Activated T-helper 17 cell treated with anti-CD3 and anti-CD28 coated beads, Interleukin-2, amount 50 U/mL, for 72 hours (primary cell): ENCODE measurements around the gene RHBDD2. TPM values are rescaled to one million over a fixed set of nuclear protein-coding genes. Genes with fewer than 3 reads are reported as not detected.
A peak's percentile ranks its signal among the peaks of the same experiment; 100 is the strongest.
"Not testable (repeated sequence)": the region's sequence is repeated elsewhere in the genome, so short reads cannot be mapped to it uniquely, and the experiment has no call there.

Source experiments
- ATAC-seq: fragments of 150-1000 bp; cut with Tn5 transposase; replicated peaks from 2 replicates; pipeline ENCODE4 v1.10.0; 2021; ENCODE audit warnings: mild to moderate bottlenecking, moderate library complexity
- H3K27ac Mint-ChIP-seq: one replicate; pipeline ENCODE4 v1.8.0; 2022; ENCODE audit warnings: mixed read lengths
- H3K27me3 Mint-ChIP-seq: one replicate; pipeline ENCODE4 v1.8.0; 2022; ENCODE audit warnings: mixed read lengths
- H3K36me3 Mint-ChIP-seq: one replicate; pipeline ENCODE4 v1.8.0; 2022; ENCODE audit warnings: low read depth, mild to moderate bottlenecking, mixed read lengths
- H3K4me1 Mint-ChIP-seq: one replicate; pipeline ENCODE4 v1.8.0; 2022; ENCODE audit warnings: mixed read lengths
- H3K4me3 Mint-ChIP-seq: one replicate; pipeline ENCODE4 v1.8.0; 2022; ENCODE audit warnings: mild to moderate bottlenecking, mixed read lengths
- H3K9me3 Mint-ChIP-seq: one replicate; pipeline ENCODE4 v1.8.0; 2022; ENCODE audit warnings: mixed read lengths
- total RNA-seq, 2 donors: library from RNA; stranded (reverse); gene quantifications; one replicate each; pipeline ENCODE4 v1.2.3, GENCODE V29; 2022

RHBDD2 gene
- total RNA-seq, 2 donors from 2014 or later, result 16.5 to 19.3 TPM

DNA sequence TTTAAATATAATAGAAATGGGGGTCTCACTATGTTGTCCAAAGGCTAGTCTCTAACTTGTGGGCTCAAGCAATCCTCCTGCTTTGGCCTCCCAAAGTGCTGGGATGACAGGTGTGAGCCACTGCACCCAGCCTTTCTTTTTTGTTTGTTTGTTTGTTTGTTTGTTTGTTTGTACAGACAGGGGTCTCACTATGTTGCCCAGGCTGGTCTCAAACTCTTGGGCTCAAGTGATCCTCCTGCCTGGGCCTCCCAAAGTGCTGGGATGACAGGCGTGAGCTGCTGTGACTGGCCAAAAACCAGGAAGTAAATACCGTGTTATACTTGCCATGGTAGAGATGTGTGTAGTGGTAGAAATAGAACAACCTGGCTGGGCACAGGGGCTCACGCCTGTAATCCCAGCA is 4.7 kb upstream of the RHBDD2 start:
- H3K36me3 Mint-ChIP-seq, H3K9me3 Mint-ChIP-seq, H3K27ac Mint-ChIP-seq, H3K27me3 Mint-ChIP-seq, ATAC-seq, H3K4me3 Mint-ChIP-seq: not testable (repeated sequence)
- H3K4me1 Mint-ChIP-seq, result peaks cover 16% of the 10 kb centered on the region

DNA sequence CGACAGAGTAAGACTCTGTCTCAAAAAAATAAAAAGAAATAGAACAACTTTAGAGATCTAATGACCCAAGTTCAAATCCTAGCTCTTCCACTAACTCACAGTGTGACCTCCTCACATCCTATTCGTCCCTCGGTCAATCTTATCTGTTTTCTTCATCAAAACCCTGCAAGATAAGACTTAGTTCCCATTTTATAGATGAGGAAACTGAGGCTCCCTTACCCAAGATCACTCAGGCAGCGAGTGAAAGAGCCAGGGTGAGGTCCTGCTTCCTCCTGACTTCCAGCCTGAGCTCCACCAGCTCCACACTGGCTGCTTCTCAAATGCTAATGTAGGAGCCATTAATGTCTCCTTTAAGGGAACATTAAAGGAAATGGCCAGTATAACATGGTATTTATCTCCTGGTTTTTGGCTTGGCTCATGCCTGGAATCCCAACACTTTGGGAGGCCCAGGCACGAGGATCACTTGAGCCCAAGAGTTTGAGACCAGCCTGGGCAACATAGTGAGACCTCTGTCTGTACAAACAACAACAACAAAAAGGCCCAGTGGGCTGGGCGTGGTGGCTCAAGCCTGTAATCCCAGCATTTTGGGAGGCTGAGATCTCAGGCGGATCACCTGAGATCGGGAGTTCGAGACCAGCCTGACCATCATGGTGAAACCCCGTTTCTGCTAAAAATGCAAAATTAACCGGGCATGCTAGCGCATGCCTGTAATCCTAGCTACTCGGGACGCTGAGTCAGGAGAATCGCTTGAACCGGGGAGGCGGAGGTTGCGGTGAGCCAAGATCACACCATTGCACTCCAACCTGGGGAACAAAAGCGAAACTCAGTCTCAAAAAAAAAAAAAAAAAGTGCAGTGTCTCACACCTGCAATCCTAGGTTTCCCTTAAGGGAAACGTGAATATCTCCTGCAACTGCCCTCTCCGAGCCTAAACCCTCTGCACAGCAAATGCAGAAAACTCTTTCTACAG is 3.4 kb upstream of the RHBDD2 start:
- no peak overlapping the region for H3K4me3 Mint-ChIP-seq
- peaks cover 13% of the 10 kb centered on the region for H3K36me3 Mint-ChIP-seq
- ATAC-seq, result no peak
- no peaks in the 10 kb centered on the region for H3K9me3 Mint-ChIP-seq
- H3K4me1 Mint-ChIP-seq, result peaks cover 20% of the 10 kb centered on the region
- no peak overlapping the region for H3K27ac Mint-ChIP-seq
- no peaks in the 10 kb centered on the region for H3K27me3 Mint-ChIP-seq

DNA sequence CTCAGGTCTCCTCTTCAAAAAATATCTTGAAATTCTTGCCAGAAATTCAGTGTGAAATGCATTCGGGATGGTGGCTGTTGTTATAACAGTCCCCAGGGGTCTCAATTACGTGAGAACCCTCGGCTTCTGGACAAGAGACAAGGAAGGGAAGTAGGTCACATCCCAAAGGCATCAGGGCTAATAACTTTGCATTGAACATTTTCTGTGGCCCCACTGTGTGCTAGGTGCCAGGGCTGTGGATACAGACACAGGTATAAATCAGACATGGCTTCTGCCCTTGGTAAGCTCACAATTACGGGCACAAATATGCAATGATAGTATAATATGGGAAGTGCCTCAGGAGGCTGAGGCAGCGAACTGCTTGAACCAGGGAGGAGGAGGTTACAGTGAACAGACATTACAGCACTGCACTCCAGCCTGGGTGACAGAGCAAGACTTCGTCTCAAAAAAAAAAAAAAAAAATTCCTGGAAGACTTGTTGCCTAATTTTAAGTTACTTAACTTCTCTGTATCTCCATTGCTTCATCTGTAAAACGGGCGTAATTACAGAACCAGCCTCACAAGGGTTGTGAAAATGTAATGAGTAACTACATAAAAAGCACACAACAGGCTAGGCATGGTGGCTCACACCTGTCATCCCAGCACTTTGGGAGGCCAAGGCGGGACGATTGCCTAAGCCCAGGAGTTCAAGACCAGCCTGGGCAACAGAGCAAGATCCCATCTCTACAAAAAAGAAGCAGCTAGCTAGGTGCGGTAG is 2.5 kb upstream of the RHBDD2 start:
- Mint-ChIP-seq H3K4me3 (no peak overlapping the region), H3K27ac (no peak overlapping the region), H3K36me3 (peaks cover 23% of the 10 kb centered on the region), H3K9me3 (no peaks in the 10 kb centered on the region), H3K27me3 (no peaks in the 10 kb centered on the region), H3K4me1 (peaks cover 21% of the 10 kb centered on the region)
- no peak for ATAC-seq

DNA sequence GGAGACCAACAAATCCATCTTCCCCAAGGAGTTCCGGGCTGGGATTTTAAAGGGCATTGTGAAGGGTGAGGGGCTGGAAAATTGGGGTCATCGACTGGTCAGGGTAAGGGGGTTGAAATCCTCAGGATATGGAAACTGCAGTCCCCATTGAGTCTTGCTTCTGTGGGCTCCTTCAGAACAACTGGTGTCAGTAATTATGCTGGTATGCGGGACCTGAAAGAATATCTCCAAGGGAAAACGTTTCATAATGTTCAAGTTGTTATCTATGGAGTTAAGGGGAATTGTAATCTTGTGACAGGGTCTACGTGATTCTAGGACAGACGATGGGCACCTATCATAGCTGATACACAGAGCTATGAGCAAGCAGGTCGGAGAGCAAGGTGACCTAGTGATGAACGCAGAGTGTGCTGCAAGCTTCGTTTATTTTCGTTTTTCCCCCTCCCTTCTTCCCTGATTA is 494 bp upstream of the RHBDD2 start:
- H3K9me3 Mint-ChIP-seq, result no peaks in the 10 kb centered on the region
- H3K4me1 Mint-ChIP-seq, result peaks cover 22% of the 10 kb centered on the region
- peak overlapping the region; percentile 95 for H3K27ac Mint-ChIP-seq
- H3K36me3 Mint-ChIP-seq, result peaks cover 43% of the 10 kb centered on the region
- peak; percentile 75 for ATAC-seq
- peak overlapping the region; percentile 95 for H3K4me3 Mint-ChIP-seq
- H3K27me3 Mint-ChIP-seq, result no peaks in the 10 kb centered on the region

GRCh38 chr7:75879771-75880184 is 944 bp downstream of the RHBDD2 start:
- H3K4me1 Mint-ChIP-seq, result peaks cover 22% of the 10 kb centered on the region
- no peaks in the 10 kb centered on the region for H3K27me3 Mint-ChIP-seq
- peaks cover 57% of the 10 kb centered on the region for H3K36me3 Mint-ChIP-seq
- H3K27ac Mint-ChIP-seq, result peak overlapping the region; percentile 95
- H3K9me3 Mint-ChIP-seq, result no peaks in the 10 kb centered on the region
- no peak for ATAC-seq
- H3K4me3 Mint-ChIP-seq, result peak overlapping the region; percentile 95

GRCh38 chr7:75880242-75880641 is 1.4 kb downstream of the RHBDD2 start:
- no peak for ATAC-seq

GRCh38 chr7:75881436-75882095 is 2.7 kb downstream of the RHBDD2 start:
- peaks cover 22% of the 10 kb centered on the region for H3K4me1 Mint-ChIP-seq
- peaks cover 74% of the 10 kb centered on the region for H3K36me3 Mint-ChIP-seq
- H3K4me3 Mint-ChIP-seq, result no peak overlapping the region

More at GRCh38 chr7:75880242-75880641, 1.4 kb downstream of the RHBDD2 start:
- peak overlapping the region; percentile 95 for H3K4me3 Mint-ChIP-seq
- peak overlapping the region; percentile 95 for H3K27ac Mint-ChIP-seq
- peaks cover 61% of the 10 kb centered on the region for H3K36me3 Mint-ChIP-seq
- H3K4me1 Mint-ChIP-seq, result peaks cover 22% of the 10 kb centered on the region
- H3K27me3 Mint-ChIP-seq, result no peaks in the 10 kb centered on the region
- H3K9me3 Mint-ChIP-seq, result no peaks in the 10 kb centered on the region

DNA sequence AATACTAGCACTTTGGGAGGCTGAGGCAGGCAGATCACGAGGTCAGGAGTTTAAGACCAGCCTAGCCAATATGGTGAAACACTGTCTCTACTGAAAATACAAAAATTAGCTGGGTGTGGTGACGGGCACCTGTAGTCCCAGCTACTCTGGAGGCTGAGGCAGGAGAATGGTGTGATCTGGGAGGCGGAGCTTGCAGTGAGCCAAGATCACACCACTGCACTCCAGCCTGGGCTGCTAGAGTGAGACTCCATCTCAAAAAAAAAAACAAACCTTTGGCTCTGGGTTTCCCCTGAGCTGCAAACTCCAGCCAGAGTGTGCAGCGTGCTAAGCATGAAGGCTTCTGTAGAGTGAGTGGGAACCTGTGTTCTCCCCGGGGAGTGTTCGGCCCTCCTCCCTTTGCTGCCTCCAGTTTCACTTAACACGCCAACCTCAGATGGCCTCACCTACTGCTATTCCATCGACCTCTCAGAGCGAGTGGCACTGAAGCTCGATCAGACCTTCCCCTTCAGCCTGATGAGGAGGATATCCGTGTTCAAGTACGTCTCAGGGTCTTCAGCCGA is 4.5 kb downstream of the RHBDD2 start:
- H3K4me3 Mint-ChIP-seq, H3K9me3 Mint-ChIP-seq, H3K27me3 Mint-ChIP-seq, H3K27ac Mint-ChIP-seq, ATAC-seq: not testable (repeated sequence)
- peaks cover 91% of the 10 kb centered on the region for H3K36me3 Mint-ChIP-seq
- H3K4me1 Mint-ChIP-seq, result peaks cover 16% of the 10 kb centered on the region

More at GRCh38 chr7:75881436-75882095, 2.7 kb downstream of the RHBDD2 start:
- no peak for ATAC-seq
- no peaks in the 10 kb centered on the region for H3K9me3 Mint-ChIP-seq
- peak overlapping the region; percentile 54 for H3K27ac Mint-ChIP-seq
- H3K27me3 Mint-ChIP-seq, result no peaks in the 10 kb centered on the region

DNA sequence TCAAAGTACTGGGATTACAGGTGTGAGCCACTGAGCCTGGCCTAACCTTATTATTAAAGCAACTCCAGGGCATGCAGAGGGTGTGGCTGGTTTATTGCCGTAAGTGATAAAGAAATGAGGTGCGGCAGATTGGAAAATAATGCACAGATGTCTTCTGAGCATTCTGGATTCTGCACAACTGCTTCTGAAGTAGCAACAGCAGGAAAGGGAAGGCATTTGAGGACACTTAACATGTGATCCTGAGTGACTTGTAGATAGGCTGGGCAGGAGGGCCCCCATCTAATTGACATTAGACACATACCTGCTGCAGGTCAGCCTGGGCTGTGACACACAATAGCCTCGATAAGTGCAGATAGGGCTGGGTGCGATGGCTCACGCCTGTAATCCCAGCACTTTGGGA is 5.6 kb downstream of the RHBDD2 start:
- Mint-ChIP-seq H3K4me1 (peaks cover 19% of the 10 kb centered on the region), H3K27me3 (no peaks in the 10 kb centered on the region), H3K36me3 (peaks cover 94% of the 10 kb centered on the region), H3K9me3 (no peaks in the 10 kb centered on the region), H3K27ac (no peak overlapping the region), H3K4me3 (no peak overlapping the region)
- no peak for ATAC-seq

GRCh38 chr7:75885036-75885435 is 6.2 kb downstream of the RHBDD2 start:
- no peak for ATAC-seq
- Mint-ChIP-seq H3K4me1 (peaks cover 14% of the 10 kb centered on the region), H3K4me3 (no peak overlapping the region), H3K9me3 (no peaks in the 10 kb centered on the region), H3K36me3 (peaks cover 89% of the 10 kb centered on the region), H3K27me3 (no peaks in the 10 kb centered on the region), H3K27ac (no peak overlapping the region)

DNA sequence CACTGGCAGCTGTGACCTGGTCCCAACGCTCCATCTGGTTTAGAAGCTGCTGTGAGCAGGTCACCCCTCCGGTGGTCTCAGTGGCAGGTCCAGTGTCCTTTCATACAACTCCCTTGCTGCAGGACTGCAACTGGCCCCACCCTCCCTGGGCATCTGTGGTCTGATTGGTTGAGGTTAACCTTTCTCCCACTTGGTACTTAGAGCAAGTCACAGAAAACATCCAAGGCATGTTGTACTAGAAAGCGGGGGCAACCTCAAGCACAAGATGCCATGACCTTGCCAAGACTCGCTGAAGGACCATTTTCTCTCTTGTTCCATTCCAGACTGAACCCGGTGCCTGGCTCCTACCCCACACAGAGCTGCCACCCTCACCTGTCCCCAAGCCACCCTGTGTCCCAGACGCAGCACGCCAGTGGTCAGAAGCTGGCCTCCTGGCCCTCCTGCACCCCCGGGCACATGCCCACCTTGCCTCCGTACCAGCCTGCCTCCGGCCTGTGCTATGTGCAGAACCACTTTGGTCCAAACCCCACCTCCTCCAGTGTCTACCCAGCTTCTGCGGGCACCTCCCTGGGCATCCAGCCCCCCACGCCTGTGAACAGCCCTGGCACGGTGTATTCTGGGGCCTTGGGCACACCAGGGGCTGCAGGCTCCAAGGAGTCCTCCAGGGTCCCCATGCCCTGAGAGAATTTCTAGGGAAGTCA is 9.0 kb downstream of the RHBDD2 start:
- H3K9me3 Mint-ChIP-seq, result no peaks in the 10 kb centered on the region
- H3K36me3 Mint-ChIP-seq, result peaks cover 61% of the 10 kb centered on the region
- no peak overlapping the region for H3K4me3 Mint-ChIP-seq
- ATAC-seq, result no peak
- H3K27ac Mint-ChIP-seq, result peak overlapping the region; percentile 14
- no peaks in the 10 kb centered on the region for H3K27me3 Mint-ChIP-seq
- peaks cover 6% of the 10 kb centered on the region for H3K4me1 Mint-ChIP-seq

- H3K4me1 Mint-ChIP-seq, result peaks cover 6% of the 10 kb centered on the region
- no peaks in the 10 kb centered on the region for H3K27me3 Mint-ChIP-seq
- peak overlapping the region; percentile 14 for H3K27ac Mint-ChIP-seq
- no peak for ATAC-seq
- peaks cover 53% of the 10 kb centered on the region for H3K36me3 Mint-ChIP-seq
- no peaks in the 10 kb centered on the region for H3K9me3 Mint-ChIP-seq
- H3K4me3 Mint-ChIP-seq, result no peak overlapping the region
Observed at GRCh38 chr7:75888464-75889222, 9.8 kb downstream of the RHBDD2 start.

GRCh38 chr7:75889223-75889825 is 10.5 kb downstream of the RHBDD2 start:
- Mint-ChIP-seq H3K4me1 (peaks cover 6% of the 10 kb centered on the region), H3K9me3 (no peaks in the 10 kb centered on the region), H3K27me3 (no peaks in the 10 kb centered on the region), H3K36me3 (peaks cover 46% of the 10 kb centered on the region), H3K27ac (peak overlapping the region; percentile 37), H3K4me3 (no peak overlapping the region)
- ATAC-seq, result no peak
